ENCODE measurements around the gene PSTPIP2. TPM values are rescaled to one million over a fixed set of nuclear protein-coding genes. Genes with fewer than 3 reads are reported as not detected.

Gene PSTPIP2
- total and polyA plus RNA-seq, 4 donors, result 4.0 to 14.7 (median 8.6) TPM

DNA sequence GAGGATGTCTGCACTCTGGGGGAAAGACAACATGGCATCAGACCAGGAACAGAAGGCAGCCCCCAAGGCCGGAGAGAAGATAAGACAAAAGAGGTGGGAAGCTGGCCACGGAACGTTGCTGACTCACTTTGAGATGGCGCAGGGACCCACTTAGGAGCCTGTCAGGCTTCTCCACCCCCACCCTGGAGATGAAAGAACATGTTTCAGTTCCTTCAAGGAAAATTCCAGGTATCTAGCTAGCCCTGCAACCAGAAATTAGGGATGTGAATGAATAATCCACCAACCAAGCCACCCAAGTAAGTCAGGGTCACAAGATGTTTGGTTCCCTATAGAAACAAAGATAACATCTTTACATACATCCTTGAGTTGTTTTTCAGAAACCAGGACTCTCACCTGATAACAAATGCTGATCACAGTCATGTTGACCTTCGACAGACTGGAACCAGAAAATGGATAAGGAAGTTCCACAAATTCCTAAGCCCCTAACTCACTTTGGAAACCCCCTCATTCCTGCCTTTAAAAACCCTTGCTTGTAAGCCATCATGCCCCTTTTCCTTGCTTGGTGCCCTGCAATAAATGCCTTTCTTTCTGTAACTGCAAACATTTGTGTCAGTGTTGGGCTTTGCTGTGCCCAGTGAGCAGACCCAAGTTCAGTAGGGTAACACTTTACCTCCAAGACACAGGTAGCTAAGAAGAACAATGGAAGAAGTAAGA, 31.9 kb downstream of the PSTPIP2 start:
- 92% methylated on average over 5 of the region's 5 CpGs for WGBS
- peaks cover 0 to 3% (median 0%) of the 10 kb centered on the region in 4 donors for H3K36me3 ChIP-seq (ENCODE audit: control insufficient read depth in 4 of 4, insufficient read depth in 3 of 4, low read depth in 1 of 4, low read length in 3 of 4)

More for the DNA sequence above, 31.9 kb downstream of the PSTPIP2 start:
- Histone ChIP-seq H3K4me3 (ENCODE audit: low read depth in 1 of 3, low read length in 3 of 3) (no peak overlapping the region), H3K9me3 (ENCODE audit: control insufficient read depth in 4 of 4, low read length in 3 of 4) (no peaks in the 10 kb centered on the region), H3K4me1 (ENCODE audit: control insufficient read depth in 4 of 4, insufficient read depth in 4 of 4, low read length in 3 of 4) (peaks cover 3 to 13% (median 8%) of the 10 kb centered on the region in 4 donors), H3K9ac (ENCODE audit: low read depth in 1 of 2, low read length in 2 of 2) (no peak overlapping the region), H3K27me3 (ENCODE audit: control insufficient read depth in 4 of 4, insufficient read depth in 4 of 4, low read length in 3 of 4) (no peaks in the 10 kb centered on the region), H3K27ac (ENCODE audit: low read depth in 1 of 2, low read length in 2 of 2) (no peak overlapping the region)
- no peak for DNase-seq (ENCODE audit: low spot score)
- TF ChIP-seq FOXA1 (IDR thresholded peaks at IDR 0.05), result no peak
- no peak for TF ChIP-seq CTCF (IDR thresholded peaks at IDR 0.05; ENCODE audit: low read depth, low read length, missing input control)
- TF ChIP-seq, protein P1, sequence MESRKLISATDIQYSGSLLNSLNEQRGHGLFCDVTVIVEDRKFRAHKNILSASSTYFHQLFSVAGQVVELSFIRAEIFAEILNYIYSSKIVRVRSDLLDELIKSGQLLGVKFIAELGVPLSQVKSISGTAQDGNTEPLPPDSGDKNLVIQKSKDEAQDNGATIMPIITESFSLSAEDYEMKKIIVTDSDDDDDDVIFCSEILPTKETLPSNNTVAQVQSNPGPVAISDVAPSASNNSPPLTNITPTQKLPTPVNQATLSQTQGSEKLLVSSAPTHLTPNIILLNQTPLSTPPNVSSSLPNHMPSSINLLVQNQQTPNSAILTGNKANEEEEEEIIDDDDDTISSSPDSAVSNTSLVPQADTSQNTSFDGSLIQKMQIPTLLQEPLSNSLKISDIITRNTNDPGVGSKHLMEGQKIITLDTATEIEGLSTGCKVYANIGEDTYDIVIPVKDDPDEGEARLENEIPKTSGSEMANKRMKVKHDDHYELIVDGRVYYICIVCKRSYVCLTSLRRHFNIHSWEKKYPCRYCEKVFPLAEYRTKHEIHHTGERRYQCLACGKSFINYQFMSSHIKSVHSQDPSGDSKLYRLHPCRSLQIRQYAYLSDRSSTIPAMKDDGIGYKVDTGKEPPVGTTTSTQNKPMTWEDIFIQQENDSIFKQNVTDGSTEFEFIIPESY (IDR thresholded peaks at IDR 0.05), result no peak
- no peak for TF ChIP-seq REST (IDR thresholded peaks at IDR 0.05)
- no peak for TF ChIP-seq HNF4G (IDR thresholded peaks at IDR 0.05)
- no peak for TF ChIP-seq NR2F2 (IDR thresholded peaks at IDR 0.05)
- TF ChIP-seq HNF4A (conservative IDR thresholded peaks at IDR 0.05), result no peak
- no peak for TF ChIP-seq ATF3 (IDR thresholded peaks at IDR 0.05)
- no peak for TF ChIP-seq MAX (IDR thresholded peaks at IDR 0.05)
- TF ChIP-seq SP1 (IDR thresholded peaks at IDR 0.05), result no peak
- no peak for TF ChIP-seq YY1 (IDR thresholded peaks at IDR 0.05)
- TF ChIP-seq RXRA (IDR thresholded peaks at IDR 0.05), result no peak
- TF ChIP-seq EGR1 (IDR thresholded peaks at IDR 0.05; ENCODE audit: low read depth in 2 of 2), result no peak
- no peak for TF ChIP-seq FOXA2 (IDR thresholded peaks at IDR 0.05)
- no peak for TF ChIP-seq TAF1 (conservative IDR thresholded peaks at IDR 0.05)
- no peak for TF ChIP-seq RAD21 (IDR thresholded peaks at IDR 0.05)
- TF ChIP-seq JUND (IDR thresholded peaks at IDR 0.05), result no peak
- no peak for TF ChIP-seq GABPA (IDR thresholded peaks at IDR 0.05 in 1 of 2, conservative IDR thresholded peaks at IDR 0.05 in 1 of 2)
